ENCODE data around the gene PSMB11.

GRCh38 chr14:23033251-23033727, 8.7 kb upstream of the PSMB11 start:
- TF ChIP-seq TCF7L2 (IDR thresholded peaks at IDR 0.05; ENCODE audit: borderline replicate concordance, extremely low read depth, insufficient read depth, insufficient read length), result no peak
- no peak for TF ChIP-seq REST (IDR thresholded peaks at IDR 0.05; ENCODE audit: low read depth)
- no peak for TF ChIP-seq JUND (IDR thresholded peaks at IDR 0.05)
- TF ChIP-seq CTCF (IDR thresholded peaks at IDR 0.05 in 2 of 3, conservative IDR thresholded peaks at IDR 0.05 in 1 of 3; ENCODE audit: borderline replicate concordance in 1 of 3, insufficient read depth in 1 of 3, low read depth in 2 of 3, low read length in 2 of 3), result no peak
- TF ChIP-seq ELF1 (IDR thresholded peaks at IDR 0.05; ENCODE audit: borderline replicate concordance, low read depth), result no peak
- no peak for TF ChIP-seq POLR2A (IDR thresholded peaks at IDR 0.05; ENCODE audit: borderline replicate concordance, extremely low read depth, insufficient read depth, insufficient read length)
- TF ChIP-seq RAD21 (IDR thresholded peaks at IDR 0.05; ENCODE audit: low read depth), result no peak
- no peak for TF ChIP-seq EZH2 (IDR thresholded peaks at IDR 0.05)
- no peak for TF ChIP-seq EGR1 (IDR thresholded peaks at IDR 0.05; ENCODE audit: low read depth)
- TF ChIP-seq YY1 (IDR thresholded peaks at IDR 0.05; ENCODE audit: extremely low read depth, insufficient replicate concordance, low read depth, low read length), result no peak
- TF ChIP-seq ZNF274 (IDR thresholded peaks at IDR 0.05; ENCODE audit: low read depth, low read length), result no peak
